HG02885 (cell line): ENCODE data around the gene KLHL35.
"Not testable (repeated sequence)": the region's sequence is repeated elsewhere in the genome, so short reads cannot be mapped to it uniquely, and the experiment has no call there.

Source experiments
- ATAC-seq: cut with Tn5 transposase; IDR thresholded peaks from one replicate; pipeline ENCODE4 v1.9.1; 2021; ENCODE audit warnings: mild to moderate bottlenecking; ENCODE audit not compliant: unreplicated experiment, poor library complexity

Gene KLHL35

DNA sequence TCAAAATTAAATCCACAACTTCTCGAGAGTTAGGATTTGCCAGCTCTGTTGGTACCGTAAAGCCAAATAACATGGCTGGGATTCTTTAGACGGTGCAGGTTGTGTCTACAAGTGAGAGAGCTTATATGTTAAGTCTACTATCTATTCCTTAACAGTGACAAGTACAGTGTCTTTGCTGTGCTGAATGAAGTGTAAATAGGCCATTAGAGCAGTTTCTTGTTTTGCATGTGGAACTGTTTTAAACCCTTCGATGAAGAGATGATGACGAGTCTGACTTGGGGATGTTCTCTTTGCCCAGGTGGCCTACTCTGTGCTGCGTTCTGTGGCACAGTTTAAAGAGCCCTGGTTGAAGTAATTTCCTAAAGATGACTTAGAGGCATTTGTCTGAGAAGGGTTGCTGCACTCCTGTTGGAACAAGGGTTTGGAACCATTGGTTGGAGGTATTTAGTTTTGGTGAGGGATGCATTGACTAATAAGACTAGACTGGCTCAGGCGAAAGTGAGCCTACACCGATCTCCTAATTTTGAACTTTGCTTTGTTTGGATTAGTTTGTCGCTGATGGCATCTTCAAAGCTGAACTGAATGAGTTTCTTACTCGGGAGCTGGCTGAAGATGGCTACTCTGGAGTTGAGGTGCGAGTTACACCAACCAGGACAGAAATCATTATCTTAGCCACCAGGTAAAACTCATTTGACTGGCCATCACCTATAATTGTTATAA lies 32.7 kb downstream of the KLHL35 start:
- ATAC-seq, result no peak

DNA sequence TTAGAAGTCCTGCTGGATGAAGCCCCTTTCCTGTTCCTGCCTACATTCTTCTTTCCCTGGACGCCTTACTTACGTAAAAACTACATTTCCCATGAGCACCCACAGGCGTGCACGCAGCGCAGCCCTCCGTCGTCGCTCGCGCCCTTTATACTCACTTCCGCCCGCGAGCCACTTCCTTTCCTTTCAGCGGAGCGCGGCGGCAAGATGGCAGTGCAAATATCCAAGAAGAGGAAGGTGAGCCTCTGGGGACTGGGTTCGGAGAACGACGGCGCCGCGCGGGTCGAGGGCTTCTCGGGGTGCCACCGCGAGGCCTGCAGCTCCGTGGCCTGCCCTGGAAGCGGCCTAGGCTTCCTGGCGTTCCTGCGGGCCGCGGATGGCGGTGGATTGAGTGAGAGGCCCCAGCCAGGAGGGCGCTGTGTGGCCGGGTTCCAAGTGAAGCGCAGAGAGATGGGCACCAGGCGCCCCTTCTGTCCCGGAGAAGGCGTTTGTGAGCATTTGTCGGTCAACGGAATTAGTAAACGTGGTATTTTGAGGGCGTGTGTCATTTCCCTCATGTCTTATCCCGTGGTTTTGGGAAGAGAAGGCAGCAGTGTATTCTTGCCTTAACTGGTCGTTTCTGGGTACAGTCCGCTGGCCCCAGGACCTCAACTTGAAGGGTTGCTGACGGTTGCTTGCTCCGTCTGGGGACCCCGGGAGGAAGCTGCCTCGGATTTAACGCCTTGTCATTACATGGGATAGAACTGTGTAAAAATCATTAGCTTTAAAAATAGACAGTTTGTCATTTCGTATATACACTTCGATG lies 33.5 kb downstream of the KLHL35 start, which contains the start of gene RPS3:
RPS3 (plus strand) TSS at position 175 of the 802 bp plus-strand sequence; CDS start at position 205, 30 bp downstream.
- ATAC-seq, result peak; percentile 86

DNA sequence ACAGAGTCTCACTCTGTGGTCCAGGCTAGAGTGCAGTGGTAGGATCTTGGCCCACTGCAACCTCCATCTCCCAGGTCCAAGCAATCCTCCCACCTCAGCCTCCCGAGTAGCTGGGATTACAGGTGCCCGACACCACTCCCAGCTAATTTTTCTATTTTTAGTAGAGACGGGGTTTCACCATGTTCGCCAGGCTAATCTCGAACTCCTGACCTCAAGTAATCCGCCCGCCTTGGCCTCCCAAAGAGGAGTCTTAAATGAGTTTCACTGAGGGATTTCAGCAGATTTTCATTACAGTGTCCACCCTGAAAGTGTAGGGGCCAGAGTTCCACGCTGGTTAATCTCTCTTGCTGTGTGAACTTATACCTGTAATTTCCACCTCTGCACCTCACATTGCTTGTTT lies 34.1 kb downstream of the KLHL35 start:
- ATAC-seq, result peak; percentile 5

DNA sequence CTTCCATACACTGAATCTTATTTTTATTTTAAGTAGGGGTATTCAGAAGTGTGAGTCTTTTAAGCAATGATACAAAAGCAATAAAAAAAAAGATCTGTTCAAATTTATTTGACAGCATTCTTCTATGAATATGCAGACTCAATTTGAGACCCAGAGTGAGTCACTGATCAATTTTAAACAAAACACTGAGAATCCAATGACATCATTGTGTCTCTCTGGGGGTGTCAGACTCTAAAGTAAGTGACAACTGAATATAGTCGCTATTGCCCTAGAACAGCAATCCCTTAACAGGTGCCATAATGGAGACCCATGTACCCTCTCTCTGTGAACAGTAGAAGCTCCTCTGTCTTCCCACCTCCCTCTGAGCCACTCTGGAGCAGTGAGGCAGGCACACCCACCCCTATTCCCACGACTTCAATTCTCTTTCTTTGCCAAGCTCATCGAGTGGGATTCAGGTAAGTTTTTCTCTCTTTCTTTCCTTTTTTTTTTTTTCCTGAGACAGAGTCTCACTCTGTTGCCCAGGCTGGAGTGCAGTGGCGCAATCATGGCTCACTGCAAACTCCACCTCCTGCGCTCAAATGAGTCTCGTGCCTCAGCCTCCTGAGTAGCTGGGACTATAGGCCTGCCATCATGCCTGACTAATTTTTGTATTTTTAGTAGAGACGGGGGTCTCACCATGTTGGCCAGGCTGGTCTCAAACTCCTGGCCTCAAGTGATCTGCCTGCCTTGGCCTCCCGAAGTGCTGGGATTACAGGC lies 38.7 kb downstream of the KLHL35 start:
- no peak for ATAC-seq

DNA sequence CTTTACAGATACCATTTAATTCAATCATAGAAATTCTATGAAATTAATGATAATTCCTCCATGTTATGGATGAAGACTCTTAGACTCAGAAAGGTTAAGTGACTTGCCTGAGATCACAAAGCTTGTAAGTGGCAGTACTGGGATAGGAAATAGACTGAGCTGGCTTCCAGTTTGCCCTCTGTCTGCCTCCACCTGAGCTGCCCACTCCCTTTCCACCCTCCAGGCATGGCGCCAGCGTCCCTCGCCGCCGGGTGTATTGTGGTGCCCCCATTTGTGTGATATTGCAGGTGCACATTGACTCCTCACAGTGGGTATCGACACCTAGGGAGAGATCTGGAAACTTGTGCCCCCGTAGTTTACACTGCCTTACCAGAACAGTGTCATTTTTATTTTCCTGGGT lies 43.1 kb downstream of the KLHL35 start:
- no peak for ATAC-seq

DNA sequence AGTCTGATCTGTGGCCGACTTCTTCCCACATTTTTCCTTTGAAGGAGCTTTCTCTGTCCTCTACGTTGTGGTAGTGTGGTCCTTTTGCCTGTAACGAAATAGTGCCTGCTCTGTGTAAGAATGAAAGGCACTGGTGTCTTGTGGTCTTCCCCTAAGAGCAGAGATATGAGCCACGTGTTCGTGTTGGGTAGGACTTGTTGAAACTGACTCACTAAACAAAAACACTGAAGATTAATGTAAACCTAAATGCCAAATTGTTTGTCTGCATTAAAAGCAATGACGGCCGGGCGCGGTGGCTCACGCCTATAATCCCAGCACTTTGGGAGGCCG lies 43.8 kb downstream of the KLHL35 start:
- no peak for ATAC-seq

DNA sequence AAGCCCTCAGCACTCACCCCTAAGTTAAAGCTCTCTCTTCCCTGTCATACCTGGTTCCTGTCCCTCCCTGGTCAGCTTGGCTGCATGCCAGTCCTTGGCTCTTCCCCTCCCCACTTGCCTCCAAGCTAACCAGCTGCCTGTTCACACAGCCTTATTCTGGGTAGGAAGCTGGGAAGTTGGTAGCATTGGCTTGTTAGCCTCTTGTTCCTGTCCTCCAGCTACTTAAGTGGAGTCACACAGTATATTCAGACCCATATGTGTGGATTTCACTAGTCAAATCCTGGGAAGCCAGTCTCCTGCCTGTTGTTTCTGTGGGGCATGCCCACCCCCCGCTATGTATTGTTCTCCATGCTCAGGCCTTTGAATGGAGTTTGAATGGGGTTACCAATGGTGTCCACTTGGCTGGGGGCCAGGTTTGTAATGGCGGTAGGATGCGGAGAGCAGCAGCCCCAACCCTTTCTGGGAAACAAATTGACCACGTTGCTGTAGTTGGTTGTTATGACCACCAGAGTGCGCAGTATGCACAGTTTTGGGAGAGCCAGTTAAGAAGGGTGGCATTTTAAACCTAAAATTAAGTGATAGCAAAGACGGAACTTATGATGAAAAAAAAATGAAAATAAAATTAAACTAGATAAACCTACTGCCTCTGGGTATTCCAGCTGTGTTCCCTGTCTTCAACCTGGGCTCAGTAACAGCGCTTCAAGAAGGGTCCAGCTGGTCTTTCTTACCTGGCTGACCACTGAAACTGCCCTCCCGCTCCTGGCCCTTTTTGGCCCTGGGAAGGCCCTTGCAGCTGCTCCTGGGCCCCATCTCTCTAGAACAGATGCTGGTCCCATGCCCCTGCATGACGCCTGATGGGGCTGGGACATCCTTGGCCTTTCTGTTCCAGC lies 44.4 kb downstream of the KLHL35 start:
- no peak for ATAC-seq

DNA sequence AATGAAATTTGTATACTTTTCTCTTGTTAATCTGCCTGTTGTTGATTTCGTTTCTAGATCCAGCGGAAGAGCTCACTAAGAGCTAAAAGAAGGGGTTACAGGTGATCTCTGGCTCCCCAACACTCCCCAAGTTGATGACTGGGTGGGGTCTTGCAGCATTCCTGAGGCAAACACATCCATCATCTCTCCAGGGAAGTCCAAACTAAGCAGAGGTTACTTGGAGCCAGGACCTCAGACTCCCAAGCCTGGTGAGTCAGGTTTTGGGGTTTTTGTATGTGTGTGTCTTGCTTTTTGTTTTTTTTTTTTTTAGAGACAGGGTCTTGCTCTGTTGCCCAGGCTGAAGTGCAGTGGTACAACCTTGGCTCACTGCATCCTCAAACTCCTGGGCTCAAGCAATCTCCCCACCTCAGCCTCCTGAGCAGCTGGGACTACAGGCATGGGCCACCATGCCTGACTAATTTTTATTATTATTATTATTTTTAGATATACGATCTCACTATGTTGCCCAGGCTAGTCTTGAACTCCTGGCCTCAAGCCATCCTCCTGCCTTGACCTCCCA lies 45.2 kb downstream of the KLHL35 start:
- ATAC-seq, result no peak

DNA sequence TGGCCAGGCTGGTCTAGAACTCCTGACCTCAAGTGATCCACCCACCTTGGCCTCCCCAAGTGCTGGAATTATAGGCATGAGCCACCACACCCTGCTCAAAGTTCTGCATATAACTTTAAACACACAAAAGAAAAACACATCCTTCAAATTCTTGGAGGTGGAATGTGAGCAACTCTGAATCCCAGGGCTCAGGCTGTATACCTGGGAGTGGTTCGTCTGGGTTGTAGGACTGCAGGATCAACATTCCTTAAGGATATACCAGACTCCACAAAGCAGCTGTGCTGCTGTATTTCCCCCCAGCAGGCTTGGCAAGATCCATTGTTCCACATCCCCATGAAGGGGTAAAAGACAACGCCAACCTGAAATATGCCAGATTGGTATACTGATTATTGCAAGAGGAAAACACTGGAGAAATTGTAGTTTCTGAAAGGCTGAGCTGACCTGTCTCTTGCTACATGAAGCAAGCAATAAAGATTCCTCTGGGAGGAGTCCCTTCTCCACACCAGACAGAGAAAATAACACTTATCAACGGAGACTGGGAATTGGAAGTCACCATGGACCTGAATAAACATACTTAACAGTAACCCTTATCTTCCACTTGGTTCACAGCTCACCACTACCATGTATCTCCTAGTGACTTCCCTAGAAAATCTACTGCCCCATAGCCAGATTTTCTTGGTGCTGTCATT lies 45.9 kb downstream of the KLHL35 start:
- no peak for ATAC-seq

DNA sequence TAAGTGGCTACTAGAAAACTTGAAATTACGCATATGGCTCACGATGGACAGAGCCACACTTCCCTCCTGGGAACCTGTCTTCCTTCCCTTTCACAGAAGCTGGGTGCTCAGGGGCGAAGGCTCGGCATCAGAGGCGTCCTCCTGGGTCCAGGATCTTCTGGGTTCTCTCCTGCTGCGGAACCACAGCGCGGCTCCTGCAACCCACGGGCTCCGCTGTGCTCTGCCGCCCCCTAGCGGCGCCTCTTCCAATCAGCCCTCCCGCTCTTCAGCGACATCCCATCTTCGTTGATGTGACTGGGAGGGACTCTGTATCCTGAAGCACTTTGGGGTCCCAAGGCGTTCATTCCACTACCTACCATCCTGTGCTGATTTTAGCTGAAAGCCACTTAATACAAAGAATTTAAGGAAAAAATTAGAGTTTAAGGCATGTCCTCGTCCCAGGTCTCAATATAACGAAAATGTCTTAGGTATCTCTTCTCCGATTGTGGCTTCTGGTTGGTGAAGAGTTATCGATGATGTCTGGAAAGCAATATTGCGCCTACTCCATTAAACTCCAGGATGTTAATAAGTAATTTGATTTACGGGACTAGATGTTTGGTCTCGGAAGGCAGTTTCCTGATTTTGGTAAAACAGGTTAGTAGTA lies 48.4 kb downstream of the KLHL35 start:
- no peak for ATAC-seq

DNA sequence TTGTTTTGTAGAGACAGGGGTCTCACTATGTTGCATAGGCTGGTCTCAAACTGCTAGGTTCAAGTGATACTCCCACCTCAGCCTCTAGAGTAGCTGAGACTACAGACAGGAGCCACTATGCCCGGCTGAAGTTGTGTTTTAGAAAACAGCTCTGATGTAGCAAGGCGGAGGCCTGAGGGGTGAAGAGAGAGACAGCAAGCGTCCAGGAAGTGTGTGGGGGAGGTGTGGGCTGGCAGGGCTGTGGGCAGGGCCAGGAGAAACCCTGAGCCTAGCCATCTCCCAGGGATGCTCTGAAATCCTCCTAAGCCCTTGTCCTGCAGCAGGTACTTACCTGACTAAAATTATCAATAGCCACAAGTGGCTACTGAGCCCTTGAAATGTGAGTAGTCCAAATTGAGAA lies 49.8 kb downstream of the KLHL35 start:
- no peak for ATAC-seq

DNA sequence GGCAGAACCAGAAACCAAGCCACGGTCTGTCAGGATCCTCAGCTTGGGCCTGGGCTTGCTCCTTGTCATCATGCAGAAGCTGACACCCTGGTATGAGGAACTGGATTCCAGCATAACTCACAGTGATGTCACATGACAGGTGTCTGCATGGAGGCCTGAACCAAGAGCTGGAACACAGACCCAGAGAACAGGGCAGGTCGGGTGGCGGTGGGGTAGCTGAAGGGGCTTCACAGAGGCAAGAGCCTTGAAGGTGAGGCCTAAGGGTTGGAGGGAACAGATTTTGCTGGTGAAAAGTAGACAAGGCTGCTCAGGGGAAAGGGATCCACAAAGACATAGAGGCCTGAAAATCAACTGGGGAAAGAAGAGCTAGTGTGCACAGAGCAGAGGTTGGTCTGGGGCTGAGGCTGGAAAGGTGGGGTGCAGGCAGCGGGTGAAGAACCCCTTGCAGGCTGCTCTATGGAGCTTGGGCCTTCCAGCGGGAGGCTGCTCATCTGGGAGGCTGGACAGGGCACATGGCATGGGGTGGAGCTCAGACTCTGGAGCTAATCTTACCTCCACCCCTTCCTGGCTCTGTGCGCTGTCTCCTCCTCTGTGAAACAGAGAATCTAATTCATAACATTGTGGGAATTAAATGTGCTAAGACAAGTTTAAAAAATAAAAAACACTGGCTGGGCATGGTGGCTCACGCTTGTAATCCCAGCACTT lies 52.1 kb downstream of the KLHL35 start:
- ATAC-seq, result no peak

DNA sequence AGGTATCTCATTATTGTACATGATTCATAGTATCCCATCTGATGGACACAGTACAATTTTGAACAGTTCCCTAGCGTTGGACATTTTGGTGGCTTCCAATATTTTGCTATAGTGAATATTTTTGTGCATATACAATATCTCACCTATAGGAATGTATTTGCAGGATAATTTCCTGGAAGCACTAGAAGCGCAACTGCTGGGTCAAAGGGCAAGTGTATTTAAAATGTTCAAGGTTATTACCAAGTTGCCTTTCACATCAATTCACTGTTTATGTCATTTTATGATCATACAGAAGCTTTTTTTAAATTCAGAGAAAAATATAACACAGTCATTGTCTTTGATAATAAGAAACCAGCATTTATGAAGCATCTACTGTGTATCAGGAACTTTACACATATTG lies 52.8 kb downstream of the KLHL35 start:
- ATAC-seq, result no peak

DNA sequence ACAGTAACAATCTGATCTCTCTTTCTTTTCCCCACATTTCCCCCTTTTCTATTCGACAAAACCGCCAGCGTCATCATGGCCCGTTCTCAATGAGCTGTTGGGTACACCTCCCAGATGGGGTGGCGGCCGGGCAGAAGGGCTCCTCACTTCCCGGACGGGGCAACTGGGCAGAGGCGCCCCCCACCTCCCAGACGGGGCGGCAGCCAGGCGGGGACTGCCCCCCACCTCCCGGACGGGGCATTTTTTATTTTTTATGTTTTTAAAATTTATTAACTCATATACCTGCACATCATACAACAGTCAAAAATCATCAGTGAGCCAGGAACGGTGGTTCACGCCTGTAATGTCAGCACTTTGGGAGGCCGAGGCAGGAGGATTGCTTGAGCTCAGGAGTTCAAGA lies 54.2 kb downstream of the KLHL35 start:
- ATAC-seq, result not testable (repeated sequence)

DNA sequence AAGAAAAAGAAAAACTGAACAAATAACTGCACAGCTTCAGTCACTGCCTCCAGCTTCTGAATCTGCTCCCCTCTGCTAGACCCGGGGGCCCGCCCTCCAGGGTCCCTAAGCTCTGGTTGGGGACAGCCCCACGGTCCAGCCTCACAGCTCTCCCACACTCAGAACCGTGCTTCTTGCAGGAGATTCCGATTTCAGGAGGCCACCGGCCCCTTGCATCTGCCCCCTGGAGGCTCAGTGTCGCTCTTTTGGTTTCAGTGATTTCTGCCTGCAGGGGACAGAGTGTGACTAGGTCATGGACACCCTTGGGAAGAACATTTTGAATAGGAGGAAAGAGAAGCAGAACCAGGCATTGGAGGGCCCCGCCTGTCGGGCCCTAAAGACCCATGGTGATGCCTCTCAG lies 56.8 kb downstream of the KLHL35 start:
- ATAC-seq, result no peak

DNA sequence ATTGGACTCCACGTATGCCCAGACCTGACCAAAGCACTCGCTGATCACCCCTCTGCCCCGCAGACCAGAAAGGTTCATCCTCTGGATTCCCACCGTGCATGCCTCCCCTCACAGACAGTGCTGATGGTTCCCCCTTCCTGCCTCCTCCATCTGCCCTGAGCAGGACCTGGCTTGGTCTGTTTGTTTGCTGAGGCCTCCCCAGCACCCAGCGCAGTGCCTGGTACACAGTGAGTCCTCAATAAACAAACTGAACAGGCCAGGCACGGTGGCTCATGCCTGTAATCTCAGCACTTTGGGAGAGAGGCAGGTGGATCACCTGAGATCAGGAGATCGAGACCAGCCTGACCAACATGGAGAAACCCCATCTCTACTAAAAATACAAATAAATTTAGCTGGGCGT lies 57.4 kb downstream of the KLHL35 start:
- ATAC-seq, result no peak

DNA sequence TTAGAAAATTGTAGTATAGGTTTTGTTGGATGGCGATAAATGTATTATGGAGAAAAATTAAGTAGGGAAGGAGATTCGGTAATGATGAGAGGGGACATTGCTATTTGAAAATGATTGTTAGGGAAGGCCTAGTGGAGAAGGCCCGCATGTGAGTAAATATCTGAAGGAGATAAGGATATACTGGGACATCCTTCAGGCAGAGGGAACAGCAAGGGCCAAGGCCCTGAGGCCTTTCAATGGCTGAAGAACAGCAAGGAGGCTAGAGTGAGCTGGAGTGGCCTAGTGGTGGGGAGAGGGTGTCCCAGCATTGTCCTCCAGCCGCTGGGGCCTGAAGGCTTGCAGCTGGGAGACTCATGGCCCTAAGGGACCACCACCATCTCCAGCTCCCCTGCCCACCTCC lies 58.4 kb downstream of the KLHL35 start:
- ATAC-seq, result no peak

DNA sequence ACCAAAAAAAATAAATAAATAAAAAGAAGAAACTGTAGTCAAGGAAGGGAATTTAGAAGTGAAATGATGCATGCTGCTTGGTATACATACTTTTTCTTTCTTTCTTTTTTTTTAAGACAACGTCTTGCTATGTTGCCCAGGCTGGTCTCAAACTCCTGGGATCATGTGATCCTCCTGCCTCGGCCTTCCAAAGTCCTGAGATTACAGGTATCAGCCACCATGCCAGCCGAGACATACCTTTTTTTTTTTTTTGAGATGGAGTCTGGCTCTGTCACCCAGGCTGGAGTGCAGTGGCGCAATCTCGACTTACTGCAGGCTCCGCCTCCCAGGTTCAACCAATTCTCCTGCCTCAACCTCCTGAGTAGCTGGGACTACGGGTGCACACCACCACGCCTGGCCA lies 59.8 kb downstream of the KLHL35 start:
- ATAC-seq, result no peak
